Endodermal cell (in vitro differentiated cells): ENCODE data around the gene XRCC1. TPM values are rescaled to one million over a fixed set of nuclear protein-coding genes. Genes with fewer than 3 reads are reported as not detected.
A peak's percentile ranks its signal among the peaks of the same experiment; 100 is the strongest.
"Not testable (repeated sequence)": the region's sequence is repeated elsewhere in the genome, so short reads cannot be mapped to it uniquely, and the experiment has no call there.

Source experiments
- DNase-seq: peaks from one replicate; pipeline ENCODE4 v3.0.0-alpha.2; 2017
- H3K27ac ChIP-seq: 2 replicates; pipeline ENCODE4 v1.5.1; 2013; ENCODE audit warnings: mild to moderate bottlenecking, low read depth, low read length, moderate library complexity
- H3K27me3 ChIP-seq: 2 replicates; pipeline ENCODE4 v1.6.1; 2013; ENCODE audit warnings: mild to moderate bottlenecking, low read length, moderate library complexity; ENCODE audit not compliant: insufficient read depth, control insufficient read depth, poor library complexity, severe bottlenecking
- H3K36me3 ChIP-seq: 2 replicates; pipeline ENCODE4 v1.7.0; 2013; ENCODE audit warnings: mild to moderate bottlenecking, low read length, moderate library complexity; ENCODE audit not compliant: control insufficient read depth, insufficient read depth
- H3K4me1 ChIP-seq: one replicate; pipeline ENCODE4 v1.7.0; 2013; ENCODE audit warnings: low read length; ENCODE audit not compliant: control insufficient read depth, insufficient read depth
- H3K4me3 ChIP-seq: 2 replicates; pipeline ENCODE4 v1.5.1; 2013; ENCODE audit warnings: mild to moderate bottlenecking, low read length, moderate library complexity
- H3K9ac ChIP-seq: 2 replicates; pipeline ENCODE4 v1.6.1; 2013; ENCODE audit warnings: mild to moderate bottlenecking, low read length, moderate library complexity; ENCODE audit not compliant: poor library complexity, severe bottlenecking; ENCODE audit errors: extremely low read depth
- H3K9me3 ChIP-seq: 2 replicates; pipeline ENCODE4 v1.6.1; 2013; ENCODE audit warnings: mild to moderate bottlenecking, low read length, moderate library complexity; ENCODE audit not compliant: control insufficient read depth
- H3K27ac Mint-ChIP-seq: 2 replicates; pipeline ENCODE4 v1.8.0; 2020; ENCODE audit warnings: mixed read lengths
- H3K27me3 Mint-ChIP-seq: 2 replicates; pipeline ENCODE4 v1.8.0; 2021; ENCODE audit warnings: mild to moderate bottlenecking, mixed read lengths; ENCODE audit not compliant: insufficient read depth
- H3K36me3 Mint-ChIP-seq: 2 replicates; pipeline ENCODE4 v1.8.0; 2020; ENCODE audit warnings: low read depth, mixed read lengths
- H3K4me1 Mint-ChIP-seq: 2 replicates; pipeline ENCODE4 v1.8.0; 2020; ENCODE audit warnings: mixed read lengths
- H3K4me3 Mint-ChIP-seq: 2 replicates; pipeline ENCODE4 v1.8.0; 2020; ENCODE audit warnings: mild to moderate bottlenecking, moderate library complexity, mixed read lengths
- H3K9me3 Mint-ChIP-seq: 2 replicates; pipeline ENCODE4 v1.8.0; 2020; ENCODE audit warnings: mild to moderate bottlenecking, mixed read lengths
- CTCF ChIP-seq: fragments of 200-600 bp; sonication (generic); conservative IDR thresholded peaks from 2 replicates; pipeline ENCODE4 v1.5.0; 2021; ENCODE audit warnings: antibody characterized with exemption, mild to moderate bottlenecking
- WGBS, 2 experiments: methylation state at CpG; one replicate each; pipeline versions ENCODE4 v1.1.5 to v1.1.7; 2013; ENCODE audit warnings: missing lambda C conversion rate in 2 of 2, mixed read lengths in 1 of 2; ENCODE audit not compliant: insufficient coverage in 1 of 2, insufficient read length in 1 of 2; 5-methylcytosine and 5-hydroxymethylcytosine counted together
- total RNA-seq, 2 donors: library from RNA; stranded (reverse); fragmentation: NEBNext Ultra II Directional in 1 of 2; extraction: Animal tissue kit (Norgen Biotek cat#: 25700) in 1 of 2; gene quantifications; 2 replicates in 1 of 2; 3 replicates in 1 of 2; pipeline ENCODE4 v1.2.1, GENCODE V29; 2021

Gene XRCC1
- total RNA-seq, 2 donors from 2014 or later, result 48.8 to 52.1 TPM

- Histone ChIP-seq H3K9ac (no peak overlapping the region), H3K27me3 (no peaks in the 10 kb centered on the region), H3K4me1 (no peaks in the 10 kb centered on the region), H3K9me3 (no peaks in the 10 kb centered on the region), H3K27ac (no peak overlapping the region), H3K36me3 (peaks cover 43% of the 10 kb centered on the region), H3K4me3 (no peak overlapping the region)
- 95 to 98% methylated on average over 33 to 63 of the region's 63 CpGs for WGBS, 2 experiments
- H3K4me3 Mint-ChIP-seq, result no peak overlapping the region
- peaks cover 43% of the 10 kb centered on the region for H3K36me3 Mint-ChIP-seq
- no peaks in the 10 kb centered on the region for H3K9me3 Mint-ChIP-seq
- H3K27ac Mint-ChIP-seq, result peak overlapping the region; percentile 35
- TF ChIP-seq CTCF, result no peak
- no peaks in the 10 kb centered on the region for H3K27me3 Mint-ChIP-seq
- peaks cover 14% of the 10 kb centered on the region for H3K4me1 Mint-ChIP-seq
- no peak for DNase-seq
These were observed 16.8 kb upstream of the XRCC1 start for GRCh38 chr19:43591904-43592772.

GRCh38 chr19:43589678-43590077, 14.4 kb upstream of the XRCC1 start:
- Mint-ChIP-seq H3K27me3 (no peaks in the 10 kb centered on the region), H3K27ac (peak overlapping the region; percentile 29), H3K36me3 (peaks cover 59% of the 10 kb centered on the region), H3K9me3 (no peaks in the 10 kb centered on the region), H3K4me1 (peaks cover 8% of the 10 kb centered on the region), H3K4me3 (no peak overlapping the region)
- H3K9me3 ChIP-seq, result no peaks in the 10 kb centered on the region
- H3K36me3 ChIP-seq, result peaks cover 57% of the 10 kb centered on the region
- WGBS, 2 experiments, result 90 to 97% methylated on average over 6 of the region's 6 CpGs
- no peak overlapping the region for H3K27ac ChIP-seq
- TF ChIP-seq CTCF, result no peak
- no peaks in the 10 kb centered on the region for H3K4me1 ChIP-seq
- no peak overlapping the region for H3K4me3 ChIP-seq
- H3K27me3 ChIP-seq, result no peaks in the 10 kb centered on the region
- H3K9ac ChIP-seq, result no peak overlapping the region
- DNase-seq, result no peak

GRCh38 chr19:43589277-43589676, 13.9 kb upstream of the XRCC1 start:
- Histone ChIP-seq H3K27ac (no peak overlapping the region), H3K4me1 (no peaks in the 10 kb centered on the region), H3K4me3 (no peak overlapping the region), H3K9ac (no peak overlapping the region), H3K27me3 (no peaks in the 10 kb centered on the region), H3K9me3 (no peaks in the 10 kb centered on the region), H3K36me3 (peaks cover 57% of the 10 kb centered on the region)
- DNase-seq, result no peak
- peaks cover 8% of the 10 kb centered on the region for H3K4me1 Mint-ChIP-seq
- H3K9me3 Mint-ChIP-seq, result no peaks in the 10 kb centered on the region
- H3K27ac Mint-ChIP-seq, result peak overlapping the region; percentile 29
- 94 to 100% methylated on average over 1 to 4 of the region's 5 CpGs for WGBS, 2 experiments
- H3K36me3 Mint-ChIP-seq, result peaks cover 59% of the 10 kb centered on the region
- H3K27me3 Mint-ChIP-seq, result no peaks in the 10 kb centered on the region
- H3K4me3 Mint-ChIP-seq, result no peak overlapping the region
- TF ChIP-seq CTCF, result no peak

GRCh38 chr19:43587029-43587428, 11.7 kb upstream of the XRCC1 start:
- not testable (repeated sequence) for H3K9me3 ChIP-seq, H3K27me3 Mint-ChIP-seq
- 89 to 94% methylated on average over 1 to 3 of the region's 3 CpGs for WGBS, 2 experiments

More at GRCh38 chr19:43587029-43587428, 11.7 kb upstream of the XRCC1 start:
- peaks cover 45% of the 10 kb centered on the region for H3K36me3 Mint-ChIP-seq
- H3K27me3 ChIP-seq, H3K4me3 Mint-ChIP-seq, DNase-seq, H3K9ac ChIP-seq, H3K27ac Mint-ChIP-seq, H3K4me1 Mint-ChIP-seq, H3K4me3 ChIP-seq, H3K9me3 Mint-ChIP-seq, H3K4me1 ChIP-seq, H3K27ac ChIP-seq: not testable (repeated sequence)
- H3K36me3 ChIP-seq, result peaks cover 42% of the 10 kb centered on the region
